ENCODE measurements around the gene LRMDA. TPM values are rescaled to one million over a fixed set of nuclear protein-coding genes. Genes with fewer than 3 reads are reported as not detected.

LRMDA gene
- total and polyA plus RNA-seq, 7 donors = 1.0 to 5.7 (median 2.5) TPM

GRCh38 chr10:76555067-76555670, 1123.7 kb downstream of the LRMDA start:
- ATAC-seq (no peak), DNase-seq (no peak)
- H3K4me3 ChIP-seq = no peak overlapping the region
- H3K27ac ChIP-seq = no peak overlapping the region
- WGBS, 3 donors = 28 to 40% (median 30%) methylated on average over 2 of the region's 2 CpGs
- intact Hi-C loops (cut with DNase I) = loop anchor here (5.0 to 10.0 kb wide), 2 partner anchors 432 to 450 kb away; no protein-coding TSS in a partner anchor
- H3K36me3 ChIP-seq (ENCODE audit: insufficient read depth in 1 of 2, low read depth in 1 of 2) = no peaks in the 10 kb centered on the region
- TF ChIP-seq, protein P1, sequence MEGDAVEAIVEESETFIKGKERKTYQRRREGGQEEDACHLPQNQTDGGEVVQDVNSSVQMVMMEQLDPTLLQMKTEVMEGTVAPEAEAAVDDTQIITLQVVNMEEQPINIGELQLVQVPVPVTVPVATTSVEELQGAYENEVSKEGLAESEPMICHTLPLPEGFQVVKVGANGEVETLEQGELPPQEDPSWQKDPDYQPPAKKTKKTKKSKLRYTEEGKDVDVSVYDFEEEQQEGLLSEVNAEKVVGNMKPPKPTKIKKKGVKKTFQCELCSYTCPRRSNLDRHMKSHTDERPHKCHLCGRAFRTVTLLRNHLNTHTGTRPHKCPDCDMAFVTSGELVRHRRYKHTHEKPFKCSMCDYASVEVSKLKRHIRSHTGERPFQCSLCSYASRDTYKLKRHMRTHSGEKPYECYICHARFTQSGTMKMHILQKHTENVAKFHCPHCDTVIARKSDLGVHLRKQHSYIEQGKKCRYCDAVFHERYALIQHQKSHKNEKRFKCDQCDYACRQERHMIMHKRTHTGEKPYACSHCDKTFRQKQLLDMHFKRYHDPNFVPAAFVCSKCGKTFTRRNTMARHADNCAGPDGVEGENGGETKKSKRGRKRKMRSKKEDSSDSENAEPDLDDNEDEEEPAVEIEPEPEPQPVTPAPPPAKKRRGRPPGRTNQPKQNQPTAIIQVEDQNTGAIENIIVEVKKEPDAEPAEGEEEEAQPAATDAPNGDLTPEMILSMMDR (IDR thresholded peaks at IDR 0.05) = no peak
- no peaks in the 10 kb centered on the region for H3K27me3 ChIP-seq (ENCODE audit: insufficient read depth in 3 of 3, low read length in 2 of 3)
- H3K9me3 ChIP-seq = no peaks in the 10 kb centered on the region
- no peaks in the 10 kb centered on the region for H3K4me1 ChIP-seq

DNA sequence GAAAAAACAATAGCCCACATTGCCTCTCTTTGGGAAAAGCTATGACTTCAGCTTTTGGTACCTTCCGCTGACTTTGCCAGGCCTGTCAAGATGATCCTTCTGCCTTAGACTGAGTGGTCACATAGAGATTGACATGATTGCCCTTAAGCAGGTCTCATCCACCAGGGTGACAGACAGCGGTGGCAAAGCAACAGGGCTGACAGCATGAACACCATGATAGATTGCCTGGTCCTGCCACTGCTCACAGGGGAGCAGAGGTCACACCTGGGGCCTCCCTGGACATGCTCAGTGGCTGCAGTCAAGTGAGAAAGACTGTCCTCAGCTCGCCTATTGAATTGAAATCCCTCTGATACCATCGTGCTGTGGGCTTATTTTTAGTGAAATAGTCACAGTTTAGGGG, 1125.9 kb downstream of the LRMDA start:
- H3K27me3 ChIP-seq (ENCODE audit: insufficient read depth in 3 of 3, low read length in 2 of 3) = no peaks in the 10 kb centered on the region
- TF ChIP-seq, protein P1 (IDR thresholded peaks at IDR 0.05) = no peak
- H3K27ac ChIP-seq = no peak overlapping the region
- H3K9me3 ChIP-seq = no peaks in the 10 kb centered on the region
- no peaks in the 10 kb centered on the region for H3K36me3 ChIP-seq (ENCODE audit: insufficient read depth in 1 of 2, low read depth in 1 of 2)
- no peak overlapping the region for H3K4me3 ChIP-seq
- intact Hi-C loops (cut with DNase I) = loop anchor here (5.0 to 10.0 kb wide), 2 partner anchors 430 to 447 kb away; no protein-coding TSS in a partner anchor
- WGBS, 3 donors = 78 to 84% (median 81%) methylated on average over 4 of the region's 4 CpGs
- no peaks in the 10 kb centered on the region for H3K4me1 ChIP-seq
- ATAC-seq (no peak), DNase-seq (no peak)

DNA sequence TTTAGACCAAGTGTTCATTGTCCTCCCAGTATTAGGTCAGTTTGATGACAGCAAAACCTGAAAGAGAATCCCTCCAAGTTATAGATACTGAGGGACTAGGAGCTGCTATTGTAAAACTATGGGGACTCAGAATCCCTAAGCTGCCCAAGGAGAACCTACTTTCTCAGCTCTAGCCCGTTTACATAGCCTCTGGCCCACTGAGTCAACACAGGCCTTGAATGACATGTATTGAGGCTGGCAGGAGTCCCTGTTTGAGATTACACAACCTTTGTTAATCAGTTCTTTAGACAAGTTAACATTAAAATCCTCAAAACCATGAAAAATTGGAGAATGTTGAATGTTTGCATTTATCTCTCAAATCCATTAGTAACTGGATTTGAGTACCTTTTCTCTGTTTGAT, 1127.2 kb downstream of the LRMDA start:
- H3K4me1 ChIP-seq = no peaks in the 10 kb centered on the region
- no peaks in the 10 kb centered on the region for H3K36me3 ChIP-seq (ENCODE audit: insufficient read depth in 1 of 2, low read depth in 1 of 2)
- no peak overlapping the region for H3K4me3 ChIP-seq
- no peak for DNase-seq
- H3K9me3 ChIP-seq = no peaks in the 10 kb centered on the region
- H3K27me3 ChIP-seq (ENCODE audit: insufficient read depth in 3 of 3, low read length in 2 of 3) = no peaks in the 10 kb centered on the region
- WGBS, 3 donors = 78 to 94% (median 85%) methylated on average over 1 of the region's 1 CpG
- TF ChIP-seq, protein P1 (IDR thresholded peaks at IDR 0.05) = no peak
- intact Hi-C loops (cut with DNase I) = loop anchor here (5.0 to 10.0 kb wide), 2 partner anchors 429 to 446 kb away; no protein-coding TSS in a partner anchor
- H3K27ac ChIP-seq = no peak overlapping the region
- ATAC-seq = no peak

DNA sequence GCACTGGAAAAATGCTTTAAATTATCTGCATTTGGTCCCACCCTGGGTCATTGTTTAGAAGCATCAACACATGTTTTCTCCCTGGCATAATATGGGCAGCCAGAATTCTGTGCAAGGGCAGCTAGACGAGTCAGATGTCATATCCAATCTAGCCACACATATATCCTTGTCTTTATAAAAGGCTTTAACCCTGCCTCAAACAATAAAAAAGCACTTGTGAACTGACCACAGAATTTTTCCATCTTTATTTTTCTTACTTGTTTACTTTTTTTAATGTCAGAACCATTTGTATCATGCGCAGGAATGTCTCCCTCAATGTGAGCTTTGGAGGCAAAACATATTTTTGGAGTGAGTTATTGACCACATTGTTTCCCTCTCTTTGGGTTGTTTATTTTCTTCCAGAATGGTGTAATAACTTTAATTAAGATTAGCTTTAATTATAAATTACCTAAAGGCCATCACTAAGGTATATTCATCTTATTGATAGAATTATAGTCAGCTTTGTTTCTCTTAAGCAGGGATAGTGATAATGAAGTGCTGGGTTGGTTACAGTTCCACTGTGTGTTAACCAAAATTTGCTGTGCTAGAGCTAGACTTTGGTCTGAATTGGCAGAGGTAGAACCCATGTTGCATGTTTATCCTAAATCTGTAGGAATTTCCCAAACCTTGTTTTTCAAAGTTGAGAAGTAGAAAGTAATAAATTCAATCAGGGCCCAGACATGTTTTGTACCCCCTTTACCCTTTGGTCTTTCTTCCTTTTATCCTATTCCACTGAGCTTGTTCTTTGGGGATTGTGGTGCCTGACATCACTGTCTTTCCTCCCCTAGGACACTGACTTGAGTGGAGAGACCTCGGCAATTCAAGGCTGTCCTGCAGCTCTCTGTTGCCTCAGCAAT, 1127.8 kb downstream of the LRMDA start:
- no peak overlapping the region for H3K4me3 ChIP-seq
- no peaks in the 10 kb centered on the region for H3K36me3 ChIP-seq (ENCODE audit: insufficient read depth in 1 of 2, low read depth in 1 of 2)
- H3K27ac ChIP-seq = no peak overlapping the region
- TF ChIP-seq, protein P1 (IDR thresholded peaks at IDR 0.05) = no peak
- DNase-seq (no peak), ATAC-seq (no peak)
- no peaks in the 10 kb centered on the region for H3K9me3 ChIP-seq
- no peaks in the 10 kb centered on the region for H3K27me3 ChIP-seq (ENCODE audit: insufficient read depth in 3 of 3, low read length in 2 of 3)
- H3K4me1 ChIP-seq = no peaks in the 10 kb centered on the region
- intact Hi-C loops (cut with DNase I) = loop anchor here (5.0 to 10.0 kb wide), 2 partner anchors 428 to 446 kb away; no protein-coding TSS in a partner anchor
- 79 to 86% (median 81%) methylated on average over 3 of the region's 3 CpGs for WGBS, 3 donors
